ENCODE results near the gene SGK2. TPM values are rescaled to one million over a fixed set of nuclear protein-coding genes. Genes with fewer than 3 reads are reported as not detected.

The SGK2 gene
- total RNA-seq, 1 experiment from 2014 or later = not detected

- H3K4me2 ChIP-seq (ENCODE audit: low read depth, low read length, poor library complexity, severe bottlenecking) = no peak overlapping the region
- no peak overlapping the region for H3K9ac ChIP-seq (ENCODE audit: low read length)
- H3K4me1 ChIP-seq (ENCODE audit: low read length) = peaks cover 10% of the 10 kb centered on the region
- no peaks in the 10 kb centered on the region for H3K36me3 ChIP-seq (ENCODE audit: insufficient read depth, low read length)
- H2AFZ ChIP-seq (ENCODE audit: low read length) = no peak overlapping the region
- peaks cover 4% of the 10 kb centered on the region; the same call in 1 of the 2 replicates for H3K9me3 ChIP-seq (ENCODE audit: low read length)
- no peaks in the 10 kb centered on the region for H4K20me1 ChIP-seq (ENCODE audit: insufficient read depth, low read depth, low read length)
- DNase-seq = no peak
- H3K27me3 ChIP-seq (ENCODE audit: low read length) = no peaks in the 10 kb centered on the region
- no peak overlapping the region for H3K27ac ChIP-seq (ENCODE audit: low read length)
- peaks cover 11% of the 10 kb centered on the region for H3K79me2 ChIP-seq (ENCODE audit: low read length)
- H3K9me2 ChIP-seq (replicated peaks; ENCODE audit: insufficient read depth, low read length) = no peaks in the 10 kb centered on the region
- H3K4me3 ChIP-seq (ENCODE audit: low read length) = no peak overlapping the region
These were observed 38.7 kb upstream of the SGK2 start for GRCh38 chr20:43520074-43520630.

GRCh38 chr20:43525021-43525420 is 33.8 kb upstream of the SGK2 start:
- no peak for DNase-seq
- H2AFZ ChIP-seq (ENCODE audit: low read length) = no peak overlapping the region
- no peak overlapping the region for H3K4me3 ChIP-seq (ENCODE audit: low read length)
- no peak overlapping the region for H3K9ac ChIP-seq (ENCODE audit: low read length)
- no peaks in the 10 kb centered on the region for H3K4me1 ChIP-seq (ENCODE audit: low read length)
- no peak overlapping the region for H3K27ac ChIP-seq (ENCODE audit: low read length)
- no peaks in the 10 kb centered on the region for H3K27me3 ChIP-seq (ENCODE audit: low read length)
- H3K9me3 ChIP-seq (ENCODE audit: low read length) = peaks cover 2% of the 10 kb centered on the region; the same call in 1 of the 2 replicates
- no peaks in the 10 kb centered on the region for H4K20me1 ChIP-seq (ENCODE audit: insufficient read depth, low read depth, low read length)
- no peaks in the 10 kb centered on the region for H3K9me2 ChIP-seq (replicated peaks; ENCODE audit: insufficient read depth, low read length)
- no peaks in the 10 kb centered on the region for H3K36me3 ChIP-seq (ENCODE audit: insufficient read depth, low read length)
- no peak overlapping the region for H3K4me2 ChIP-seq (ENCODE audit: low read depth, low read length, poor library complexity, severe bottlenecking)
- no peaks in the 10 kb centered on the region for H3K79me2 ChIP-seq (ENCODE audit: low read length)

- H2AFZ ChIP-seq (ENCODE audit: low read length) = no peak overlapping the region
- H3K27ac ChIP-seq (ENCODE audit: low read length) = no peak overlapping the region
- no peaks in the 10 kb centered on the region for H4K20me1 ChIP-seq (ENCODE audit: insufficient read depth, low read depth, low read length)
- no peaks in the 10 kb centered on the region for H3K9me2 ChIP-seq (replicated peaks; ENCODE audit: insufficient read depth, low read length)
- no peak overlapping the region for H3K9ac ChIP-seq (ENCODE audit: low read length)
- no peak overlapping the region for H3K4me2 ChIP-seq (ENCODE audit: low read depth, low read length, poor library complexity, severe bottlenecking)
- no peaks in the 10 kb centered on the region for H3K27me3 ChIP-seq (ENCODE audit: low read length)
- H3K36me3 ChIP-seq (ENCODE audit: insufficient read depth, low read length) = no peaks in the 10 kb centered on the region
- no peaks in the 10 kb centered on the region for H3K79me2 ChIP-seq (ENCODE audit: low read length)
- DNase-seq = no peak
- H3K4me3 ChIP-seq (ENCODE audit: low read length) = no peak overlapping the region
- H3K4me1 ChIP-seq (ENCODE audit: low read length) = no peaks in the 10 kb centered on the region
- no peaks in the 10 kb centered on the region for H3K9me3 ChIP-seq (ENCODE audit: low read length)
These were observed 30.5 kb upstream of the SGK2 start for GRCh38 chr20:43528258-43528875.

- Histone ChIP-seq H3K4me3 (ENCODE audit: low read length) (no peak overlapping the region), H3K27me3 (ENCODE audit: low read length) (no peaks in the 10 kb centered on the region), H3K9ac (ENCODE audit: low read length) (no peak overlapping the region), H3K36me3 (ENCODE audit: insufficient read depth, low read length) (no peaks in the 10 kb centered on the region), H3K9me3 (ENCODE audit: low read length) (no peaks in the 10 kb centered on the region), H3K79me2 (ENCODE audit: low read length) (no peaks in the 10 kb centered on the region), H2AFZ (ENCODE audit: low read length) (no peak overlapping the region), H3K4me1 (ENCODE audit: low read length) (no peaks in the 10 kb centered on the region), H4K20me1 (ENCODE audit: insufficient read depth, low read depth, low read length) (no peaks in the 10 kb centered on the region), H3K27ac (ENCODE audit: low read length) (no peak overlapping the region), H3K9me2 (replicated peaks; ENCODE audit: insufficient read depth, low read length) (no peaks in the 10 kb centered on the region), H3K4me2 (ENCODE audit: low read depth, low read length, poor library complexity, severe bottlenecking) (no peak overlapping the region)
- DNase-seq = no peak
These were observed 29.8 kb upstream of the SGK2 start for GRCh38 chr20:43529051-43529450.

GRCh38 chr20:43529457-43530153 is 29.2 kb upstream of the SGK2 start:
- DNase-seq = no peak
- no peak overlapping the region for H3K9ac ChIP-seq (ENCODE audit: low read length)
- no peaks in the 10 kb centered on the region for H4K20me1 ChIP-seq (ENCODE audit: insufficient read depth, low read depth, low read length)
- H3K79me2 ChIP-seq (ENCODE audit: low read length) = no peaks in the 10 kb centered on the region
- H3K9me3 ChIP-seq (ENCODE audit: low read length) = no peaks in the 10 kb centered on the region
- H3K4me2 ChIP-seq (ENCODE audit: low read depth, low read length, poor library complexity, severe bottlenecking) = no peak overlapping the region
- no peaks in the 10 kb centered on the region for H3K9me2 ChIP-seq (replicated peaks; ENCODE audit: insufficient read depth, low read length)
- no peak overlapping the region for H3K27ac ChIP-seq (ENCODE audit: low read length)
- no peak overlapping the region for H2AFZ ChIP-seq (ENCODE audit: low read length)
- H3K27me3 ChIP-seq (ENCODE audit: low read length) = no peaks in the 10 kb centered on the region
- H3K36me3 ChIP-seq (ENCODE audit: insufficient read depth, low read length) = no peaks in the 10 kb centered on the region
- no peak overlapping the region for H3K4me3 ChIP-seq (ENCODE audit: low read length)
- no peaks in the 10 kb centered on the region for H3K4me1 ChIP-seq (ENCODE audit: low read length)

GRCh38 chr20:43530321-43531090 is 28.3 kb upstream of the SGK2 start:
- Histone ChIP-seq H3K9me3 (ENCODE audit: low read length) (no peaks in the 10 kb centered on the region), H3K4me3 (ENCODE audit: low read length) (no peak overlapping the region), H2AFZ (ENCODE audit: low read length) (no peak overlapping the region), H3K36me3 (ENCODE audit: insufficient read depth, low read length) (no peaks in the 10 kb centered on the region), H4K20me1 (ENCODE audit: insufficient read depth, low read depth, low read length) (no peaks in the 10 kb centered on the region), H3K4me2 (ENCODE audit: low read depth, low read length, poor library complexity, severe bottlenecking) (no peak overlapping the region), H3K4me1 (ENCODE audit: low read length) (no peaks in the 10 kb centered on the region), H3K79me2 (ENCODE audit: low read length) (no peaks in the 10 kb centered on the region), H3K27me3 (ENCODE audit: low read length) (no peaks in the 10 kb centered on the region), H3K27ac (ENCODE audit: low read length) (no peak overlapping the region), H3K9ac (ENCODE audit: low read length) (no peak overlapping the region), H3K9me2 (replicated peaks; ENCODE audit: insufficient read depth, low read length) (no peaks in the 10 kb centered on the region)
- DNase-seq = no peak

GRCh38 chr20:43531091-43531443 is 27.8 kb upstream of the SGK2 start:
- H3K9me3 ChIP-seq (ENCODE audit: low read length) = no peaks in the 10 kb centered on the region
- H3K4me2 ChIP-seq (ENCODE audit: low read depth, low read length, poor library complexity, severe bottlenecking) = no peak overlapping the region
- no peaks in the 10 kb centered on the region for H3K9me2 ChIP-seq (replicated peaks; ENCODE audit: insufficient read depth, low read length)
- no peaks in the 10 kb centered on the region for H3K4me1 ChIP-seq (ENCODE audit: low read length)
- H4K20me1 ChIP-seq (ENCODE audit: insufficient read depth, low read depth, low read length) = no peaks in the 10 kb centered on the region
- H2AFZ ChIP-seq (ENCODE audit: low read length) = no peak overlapping the region
- H3K36me3 ChIP-seq (ENCODE audit: insufficient read depth, low read length) = no peaks in the 10 kb centered on the region
- H3K27ac ChIP-seq (ENCODE audit: low read length) = no peak overlapping the region
- no peaks in the 10 kb centered on the region for H3K27me3 ChIP-seq (ENCODE audit: low read length)
- H3K9ac ChIP-seq (ENCODE audit: low read length) = no peak overlapping the region
- H3K4me3 ChIP-seq (ENCODE audit: low read length) = no peak overlapping the region
- H3K79me2 ChIP-seq (ENCODE audit: low read length) = no peaks in the 10 kb centered on the region
- no peak for DNase-seq

GRCh38 chr20:43532416-43533055 is 26.3 kb upstream of the SGK2 start:
- Histone ChIP-seq H3K9ac (ENCODE audit: low read length) (no peak overlapping the region), H3K4me2 (ENCODE audit: low read depth, low read length, poor library complexity, severe bottlenecking) (no peak overlapping the region), H3K79me2 (ENCODE audit: low read length) (no peaks in the 10 kb centered on the region), H3K4me1 (ENCODE audit: low read length) (no peaks in the 10 kb centered on the region), H2AFZ (ENCODE audit: low read length) (no peak overlapping the region), H3K27me3 (ENCODE audit: low read length) (no peaks in the 10 kb centered on the region), H3K9me3 (ENCODE audit: low read length) (no peaks in the 10 kb centered on the region), H3K9me2 (replicated peaks; ENCODE audit: insufficient read depth, low read length) (no peaks in the 10 kb centered on the region), H4K20me1 (ENCODE audit: insufficient read depth, low read depth, low read length) (no peaks in the 10 kb centered on the region), H3K4me3 (ENCODE audit: low read length) (no peak overlapping the region), H3K36me3 (ENCODE audit: insufficient read depth, low read length) (no peaks in the 10 kb centered on the region), H3K27ac (ENCODE audit: low read length) (no peak overlapping the region)
- no peak for DNase-seq

Data from Karpas-422 (cell line).